Stomach (tissue), 9 donors: ENCODE results near the gene EIF4E1B. TPM values are rescaled to one million over a fixed set of nuclear protein-coding genes. Genes with fewer than 3 reads are reported as not detected.

Experiments
- DNase-seq, 2 donors: peaks; one replicate each; pipeline versions ENCODE4 v3.0.0 to v3.0.0-alpha.2; 2013 to 2019
- H3K27ac ChIP-seq, 5 donors: fragments of 200-600 bp in 4 of 5; sonication (generic) in 4 of 5; one replicate each; pipeline ENCODE4 v1.5.1; 2013 to 2019; ENCODE audit warnings: mild to moderate bottlenecking in 1 of 5, moderate library complexity in 1 of 5
- H3K27me3 ChIP-seq, 3 donors: fragments of 200-600 bp; sonication (generic); one replicate each; pipeline ENCODE4 v1.5.1; 2017 to 2019; ENCODE audit warnings: mixed run types in 1 of 3
- H3K36me3 ChIP-seq, 4 donors: fragments of 200-600 bp; sonication (generic); 1 replicate in 3 of 4; 2 replicates in 1 of 4; pipeline ENCODE4 v1.5.1; 2016 to 2019
- H3K4me1 ChIP-seq, 4 donors: fragments of 200-600 bp; sonication (generic); one replicate each; pipeline ENCODE4 v1.5.1; 2016 to 2019
- H3K4me3 ChIP-seq, 4 donors: fragments of 200-600 bp; sonication (generic) in 3 of 4; one replicate each; pipeline ENCODE4 v1.5.1; 2016 to 2019; ENCODE audit warnings: mild to moderate bottlenecking in 1 of 4
- H3K9me3 ChIP-seq, 4 donors: fragments of 200-600 bp; sonication (generic); one replicate each; pipeline ENCODE4 v1.5.1; 2016 to 2019
- EP300 ChIP-seq: sonication (generic); formaldehyde crosslinking; IDR thresholded peaks from one replicate; pipeline ENCODE4 v1.6.1; 2017; ENCODE audit warnings: antibody characterized with exemption
- POLR2A ChIP-seq, 4 donors: fragments of 450-650 bp; IDR thresholded peaks; one replicate each; pipeline ENCODE4 v1.6.1; 2016; ENCODE audit warnings: antibody characterized with exemption in 4 of 4, control low read depth in 2 of 4, mild to moderate bottlenecking in 1 of 4, moderate library complexity in 1 of 4
- POLR2AphosphoS5 ChIP-seq, 3 donors: sonication (generic); formaldehyde crosslinking; IDR thresholded peaks; one replicate each; pipeline ENCODE4 v1.6.1; 2016; ENCODE audit warnings: antibody characterized with exemption in 3 of 3
- WGBS, 5 donors: extraction: QIAGEN DNeasy Blood & Tissue Kit in 3 of 5; methylation state at CpG; one replicate each; pipeline versions ENCODE4 v1.1.5 to v1.1.7; 2013 to 2018; 5-methylcytosine and 5-hydroxymethylcytosine counted together
- intact Hi-C: fragments of 100-400 bp; cut with DNase I; formaldehyde crosslinking; loops from one replicate; pipeline ENCODE4 v1.15.1; 2023; ENCODE audit warnings: low total_unique reads
- polyA plus RNA-seq, 3 donors: library from polyadenylated mRNA; stranded (reverse); fragments of 200-250 nt; gene quantifications; one replicate each; pipeline ENCODE4 v1.2.3, GENCODE V29; 2013
- total RNA-seq, 5 donors: library from RNA; depleted of rRNA; stranded (reverse); fragments of >200 nt; gene quantifications; one replicate each; pipeline versions ENCODE4 v1.1.0 to v1.2.3, GENCODE V29; 2014 to 2016
- TF ChIP-seq, protein P1 (sequence below), 7 experiments: fragments of 450-650 bp in 4 of 7; fragments of 200-600 bp in 3 of 7; sonication (generic) in 3 of 7; IDR thresholded peaks; one replicate each; pipeline ENCODE4 v1.5.1; 2016 to 2019; ENCODE audit warnings: antibody characterized with exemption in 7 of 7, control low read depth in 2 of 7, mild to moderate bottlenecking in 1 of 7
- donor health status: healthy with polysubstance abuse.
- donor health status: Bipolar disorder and iron deficiency.
- donor health status: healthy.

EIF4E1B gene
- total and polyA plus RNA-seq, 8 donors = not detected

DNA sequence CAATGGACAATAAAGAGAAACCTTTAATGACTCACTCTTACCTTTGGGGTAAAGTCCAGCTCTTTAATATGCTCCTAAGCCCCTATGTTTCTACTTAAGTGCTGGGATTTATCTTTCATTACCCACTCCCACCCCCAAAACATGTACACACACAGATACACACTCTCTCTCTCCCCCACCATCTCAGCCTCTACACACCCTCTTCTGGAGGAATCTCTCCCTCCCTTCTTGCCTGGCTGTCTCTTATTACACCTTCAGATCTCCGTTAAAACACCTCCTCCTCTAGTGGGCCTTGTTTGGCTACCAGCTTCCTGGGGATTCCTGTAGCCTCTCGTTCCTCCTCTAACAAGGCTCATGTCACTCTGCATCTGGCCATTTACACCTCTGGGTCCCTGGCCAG lies 27.4 kb upstream of the EIF4E1B start:
- no peak overlapping the region for H3K4me3 ChIP-seq
- H3K27ac ChIP-seq = no peak overlapping the region
- DNase-seq = no peak
- intact Hi-C loops = no loop called here
- 13 to 32% (median 16%) methylated on average over 2 of the region's 2 CpGs for WGBS, 5 donors
- no peaks in the 10 kb centered on the region for H3K4me1 ChIP-seq
- H3K9me3 ChIP-seq = no peaks in the 10 kb centered on the region
- TF ChIP-seq, protein P1, sequence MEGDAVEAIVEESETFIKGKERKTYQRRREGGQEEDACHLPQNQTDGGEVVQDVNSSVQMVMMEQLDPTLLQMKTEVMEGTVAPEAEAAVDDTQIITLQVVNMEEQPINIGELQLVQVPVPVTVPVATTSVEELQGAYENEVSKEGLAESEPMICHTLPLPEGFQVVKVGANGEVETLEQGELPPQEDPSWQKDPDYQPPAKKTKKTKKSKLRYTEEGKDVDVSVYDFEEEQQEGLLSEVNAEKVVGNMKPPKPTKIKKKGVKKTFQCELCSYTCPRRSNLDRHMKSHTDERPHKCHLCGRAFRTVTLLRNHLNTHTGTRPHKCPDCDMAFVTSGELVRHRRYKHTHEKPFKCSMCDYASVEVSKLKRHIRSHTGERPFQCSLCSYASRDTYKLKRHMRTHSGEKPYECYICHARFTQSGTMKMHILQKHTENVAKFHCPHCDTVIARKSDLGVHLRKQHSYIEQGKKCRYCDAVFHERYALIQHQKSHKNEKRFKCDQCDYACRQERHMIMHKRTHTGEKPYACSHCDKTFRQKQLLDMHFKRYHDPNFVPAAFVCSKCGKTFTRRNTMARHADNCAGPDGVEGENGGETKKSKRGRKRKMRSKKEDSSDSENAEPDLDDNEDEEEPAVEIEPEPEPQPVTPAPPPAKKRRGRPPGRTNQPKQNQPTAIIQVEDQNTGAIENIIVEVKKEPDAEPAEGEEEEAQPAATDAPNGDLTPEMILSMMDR (IDR thresholded peaks at IDR 0.05) = no peak
- no peak for TF ChIP-seq POLR2A (IDR thresholded peaks at IDR 0.05)
- TF ChIP-seq POLR2AphosphoS5 (IDR thresholded peaks at IDR 0.05) = no peak
- no peak for TF ChIP-seq EP300
- H3K27me3 ChIP-seq = peaks cover 0 to 27% (median 0%) of the 10 kb centered on the region in 3 donors
- H3K36me3 ChIP-seq = no peaks in the 10 kb centered on the region

DNA sequence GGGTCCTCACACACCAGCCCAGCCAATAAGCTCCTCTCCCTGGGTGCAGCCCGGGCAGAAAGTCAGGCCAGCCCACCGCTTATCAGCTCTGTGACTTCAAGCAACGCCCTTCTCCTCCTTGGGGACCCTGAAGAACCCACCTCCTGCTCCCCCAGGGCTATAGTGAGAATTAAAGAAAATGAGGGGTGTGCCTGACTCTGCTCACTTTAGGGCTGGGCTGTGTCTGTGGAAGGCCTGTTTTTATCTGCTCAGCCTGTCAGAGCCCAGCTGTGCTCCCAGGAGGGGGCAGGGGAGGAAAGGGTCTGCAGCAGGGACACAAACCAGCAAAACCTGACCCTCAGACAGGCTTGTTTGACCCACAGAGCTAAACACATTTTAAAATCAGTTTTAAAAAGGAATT lies 24.4 kb upstream of the EIF4E1B start:
- Histone ChIP-seq H3K27ac (no peak overlapping the region), H3K4me1 (peaks cover 5 to 18% (median 14%) of the 10 kb centered on the region in 4 donors), H3K4me3 (no peak overlapping the region), H3K36me3 (no peaks in the 10 kb centered on the region), H3K9me3 (no peaks in the 10 kb centered on the region), H3K27me3 (peaks cover 4 to 30% (median 24%) of the 10 kb centered on the region in 3 donors)
- no peak for TF ChIP-seq POLR2AphosphoS5 (IDR thresholded peaks at IDR 0.05)
- TF ChIP-seq, protein P1 (IDR thresholded peaks at IDR 0.05) = no peak
- TF ChIP-seq EP300 = no peak
- no peak for TF ChIP-seq POLR2A (IDR thresholded peaks at IDR 0.05)
- intact Hi-C loops = no loop called here
- DNase-seq = no peak
- WGBS, 5 donors = 41 to 77% (median 51%) methylated on average over 3 of the region's 3 CpGs

DNA sequence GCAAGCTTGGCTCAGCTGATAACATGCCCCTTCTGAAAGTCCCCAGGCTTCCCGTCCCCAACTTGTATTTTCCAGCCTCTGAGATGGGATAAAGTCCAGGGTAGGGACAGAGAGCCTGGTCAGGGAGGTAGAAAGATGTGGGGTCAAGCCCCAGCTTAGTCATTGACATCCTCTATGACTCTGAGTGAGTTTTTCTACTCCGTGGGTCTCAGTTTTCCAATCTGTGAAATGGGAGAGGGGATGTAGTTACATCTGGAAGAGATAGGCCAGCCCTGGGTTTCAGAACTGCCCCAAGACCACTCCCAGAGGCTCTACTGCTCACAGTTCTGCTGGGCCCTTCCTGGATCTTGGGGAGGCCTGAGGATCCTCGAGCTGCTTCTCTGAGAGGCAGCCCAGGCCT lies 23.6 kb upstream of the EIF4E1B start:
- TF ChIP-seq POLR2A (IDR thresholded peaks at IDR 0.05) = no peak
- TF ChIP-seq EP300 = no peak
- TF ChIP-seq, protein P1 (IDR thresholded peaks at IDR 0.05) = no peak
- no peak for TF ChIP-seq POLR2AphosphoS5 (IDR thresholded peaks at IDR 0.05)
- Histone ChIP-seq H3K4me1 (peaks cover 5 to 19% (median 15%) of the 10 kb centered on the region in 4 donors), H3K27ac (no peak overlapping the region), H3K4me3 (no peak overlapping the region), H3K27me3 (peaks cover 4 to 36% (median 24%) of the 10 kb centered on the region in 3 donors), H3K36me3 (no peaks in the 10 kb centered on the region), H3K9me3 (no peaks in the 10 kb centered on the region)
- intact Hi-C loops = no loop called here
- WGBS, 5 donors = 75 to 90% (median 83%) methylated on average over 3 of the region's 3 CpGs
- DNase-seq = no peak

DNA sequence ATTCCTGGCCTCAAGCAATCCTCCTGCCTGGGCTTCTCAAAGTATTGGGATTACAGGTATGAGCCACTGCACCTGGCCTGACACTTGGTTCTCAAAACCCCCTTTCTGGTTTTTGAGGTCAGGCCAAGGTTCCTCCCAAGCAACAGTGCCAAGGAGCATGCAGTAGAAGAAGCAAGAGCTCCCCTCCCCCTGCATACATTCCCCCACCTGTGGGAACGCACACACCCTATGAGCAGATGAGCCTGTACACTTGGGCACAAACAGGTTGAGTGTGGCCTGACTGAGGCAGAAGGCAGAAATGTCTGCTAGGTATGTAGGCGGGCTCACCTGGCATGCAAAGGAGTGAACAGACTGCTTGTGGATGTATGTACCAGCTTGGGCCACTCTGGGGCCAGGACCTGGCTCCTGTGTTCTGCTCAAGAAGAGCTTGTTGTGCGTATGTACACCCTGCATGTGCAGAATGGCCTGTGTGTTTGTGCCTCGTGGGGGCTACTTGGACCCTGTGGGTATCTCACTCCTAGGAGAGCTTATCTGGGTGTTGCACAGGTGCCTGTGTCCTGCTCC lies 22.3 kb upstream of the EIF4E1B start:
- TF ChIP-seq, protein P1 (IDR thresholded peaks at IDR 0.05) = no peak
- TF ChIP-seq POLR2AphosphoS5 (IDR thresholded peaks at IDR 0.05) (no peak), POLR2A (IDR thresholded peaks at IDR 0.05) (no peak), EP300 (no peak)
- H3K4me3 ChIP-seq = no peak overlapping the region
- H3K27ac ChIP-seq = no peak overlapping the region
- peaks cover 4 to 47% (median 24%) of the 10 kb centered on the region in 3 donors for H3K27me3 ChIP-seq
- 80 to 90% (median 84%) methylated on average over 4 of the region's 4 CpGs for WGBS, 5 donors
- no peaks in the 10 kb centered on the region for H3K36me3 ChIP-seq
- peaks cover 5 to 19% (median 15%) of the 10 kb centered on the region in 4 donors for H3K4me1 ChIP-seq
- DNase-seq = no peak
- H3K9me3 ChIP-seq = no peaks in the 10 kb centered on the region
- intact Hi-C loops = no loop called here
